ENCODE results near the gene EFHC2.

The EFHC2 gene

DNA sequence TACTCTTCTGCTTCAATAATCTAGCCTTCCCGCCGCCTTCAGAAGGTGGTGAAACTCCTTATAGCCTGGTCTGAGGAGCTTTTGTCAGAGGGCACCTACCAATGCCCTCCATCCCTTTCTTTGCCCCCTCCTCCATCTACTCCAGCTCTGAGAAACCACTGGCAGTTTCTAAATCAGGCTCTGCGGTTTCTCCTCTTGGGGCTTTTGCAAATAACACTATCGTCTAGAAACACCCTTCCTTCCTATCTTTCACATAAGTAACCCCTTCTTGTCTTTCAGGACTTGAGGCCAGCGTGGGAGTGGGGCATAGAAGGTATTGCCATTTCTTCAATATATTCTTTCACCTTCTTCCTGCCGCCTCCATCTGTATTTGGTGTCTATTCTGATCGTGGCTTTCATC is 1.2 kb upstream of the EFHC2 start:
- in situ Hi-C loops (cut with MboI; ENCODE audit: low pct_unique_long_range_greater_than_20kb, low sequenced_read_pairs, unreplicated experiment): no loop called here
- TF ChIP-seq, protein P1, sequence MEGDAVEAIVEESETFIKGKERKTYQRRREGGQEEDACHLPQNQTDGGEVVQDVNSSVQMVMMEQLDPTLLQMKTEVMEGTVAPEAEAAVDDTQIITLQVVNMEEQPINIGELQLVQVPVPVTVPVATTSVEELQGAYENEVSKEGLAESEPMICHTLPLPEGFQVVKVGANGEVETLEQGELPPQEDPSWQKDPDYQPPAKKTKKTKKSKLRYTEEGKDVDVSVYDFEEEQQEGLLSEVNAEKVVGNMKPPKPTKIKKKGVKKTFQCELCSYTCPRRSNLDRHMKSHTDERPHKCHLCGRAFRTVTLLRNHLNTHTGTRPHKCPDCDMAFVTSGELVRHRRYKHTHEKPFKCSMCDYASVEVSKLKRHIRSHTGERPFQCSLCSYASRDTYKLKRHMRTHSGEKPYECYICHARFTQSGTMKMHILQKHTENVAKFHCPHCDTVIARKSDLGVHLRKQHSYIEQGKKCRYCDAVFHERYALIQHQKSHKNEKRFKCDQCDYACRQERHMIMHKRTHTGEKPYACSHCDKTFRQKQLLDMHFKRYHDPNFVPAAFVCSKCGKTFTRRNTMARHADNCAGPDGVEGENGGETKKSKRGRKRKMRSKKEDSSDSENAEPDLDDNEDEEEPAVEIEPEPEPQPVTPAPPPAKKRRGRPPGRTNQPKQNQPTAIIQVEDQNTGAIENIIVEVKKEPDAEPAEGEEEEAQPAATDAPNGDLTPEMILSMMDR (IDR thresholded peaks at IDR 0.05; ENCODE audit: extremely low read depth, insufficient read depth, missing control alignments): no peak
- DNase-seq (ENCODE audit: low spot score): no peak

DNA sequence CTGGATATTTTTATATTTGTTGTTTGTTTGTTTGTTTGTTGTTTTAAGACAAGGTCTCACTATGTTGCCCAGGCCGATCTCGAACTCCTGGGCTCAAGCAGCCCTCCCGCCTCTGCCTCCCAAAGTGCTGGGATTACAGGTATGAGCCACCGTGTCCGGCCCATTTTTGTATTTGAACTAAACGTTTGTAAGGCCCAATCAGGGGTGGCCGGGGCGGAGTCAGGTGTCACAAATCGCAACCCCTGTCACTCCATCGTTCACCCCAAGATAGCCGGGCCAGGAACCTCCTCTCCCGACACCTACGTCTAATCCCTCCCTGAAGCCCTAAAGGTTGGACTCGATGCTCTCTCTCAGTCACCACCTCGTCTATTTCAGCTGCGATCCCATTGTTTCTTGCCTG is 722 bp upstream of the EFHC2 start:
- in situ Hi-C loops (cut with MboI; ENCODE audit: low pct_unique_long_range_greater_than_20kb, low sequenced_read_pairs, unreplicated experiment): no loop called here
- DNase-seq (ENCODE audit: low spot score): no peak
- TF ChIP-seq, protein P1 (IDR thresholded peaks at IDR 0.05; ENCODE audit: extremely low read depth, insufficient read depth, missing control alignments): no peak

DNA sequence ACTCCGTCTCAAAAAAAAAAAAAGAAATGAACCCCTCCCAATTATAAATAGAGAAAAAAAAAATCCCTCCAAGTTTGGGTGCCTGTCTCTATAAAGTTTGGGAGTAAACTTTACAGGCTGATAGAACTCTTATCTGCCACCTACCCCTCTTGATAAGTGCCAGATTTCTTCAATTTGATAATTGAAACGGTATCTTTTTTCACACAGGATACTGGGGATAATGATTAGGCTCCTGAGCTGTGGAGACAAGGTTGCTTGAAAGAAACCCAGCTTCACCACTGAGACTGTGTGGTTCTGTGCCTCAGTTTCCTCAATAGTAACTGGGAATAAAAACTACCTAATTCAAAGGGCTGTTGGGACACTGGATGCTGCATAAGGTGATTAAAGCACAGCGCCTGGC is 606 bp downstream of the EFHC2 start:
- no peak for DNase-seq (ENCODE audit: low spot score)
- in situ Hi-C loops (cut with MboI; ENCODE audit: low pct_unique_long_range_greater_than_20kb, low sequenced_read_pairs, unreplicated experiment): no loop called here
- TF ChIP-seq, protein P1 (IDR thresholded peaks at IDR 0.05; ENCODE audit: extremely low read depth, insufficient read depth, missing control alignments): no peak

DNA sequence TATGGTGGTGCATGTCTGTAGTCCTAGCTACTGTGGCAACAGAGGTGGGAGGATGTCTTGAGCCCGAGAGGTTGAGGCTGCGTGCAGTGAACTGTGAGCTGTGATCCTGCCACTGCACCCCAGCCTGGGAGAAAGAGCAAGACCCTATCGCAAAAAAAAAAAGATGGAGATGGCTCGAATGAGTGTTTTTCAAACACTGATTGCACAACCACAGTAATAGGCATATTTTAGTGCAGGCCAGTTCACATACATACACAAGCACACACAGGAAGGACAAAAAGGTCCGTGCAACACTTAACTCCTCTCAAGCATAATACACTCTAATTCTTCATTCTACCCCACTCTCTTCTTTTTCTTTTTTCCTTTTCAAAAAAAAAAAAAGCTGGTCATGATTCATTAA is 5.1 kb downstream of the EFHC2 start:
- DNase-seq (ENCODE audit: low spot score): no peak
- in situ Hi-C loops (cut with MboI; ENCODE audit: low pct_unique_long_range_greater_than_20kb, low sequenced_read_pairs, unreplicated experiment): no loop called here
- TF ChIP-seq, protein P1 (IDR thresholded peaks at IDR 0.05; ENCODE audit: extremely low read depth, insufficient read depth, missing control alignments): no peak

DNA sequence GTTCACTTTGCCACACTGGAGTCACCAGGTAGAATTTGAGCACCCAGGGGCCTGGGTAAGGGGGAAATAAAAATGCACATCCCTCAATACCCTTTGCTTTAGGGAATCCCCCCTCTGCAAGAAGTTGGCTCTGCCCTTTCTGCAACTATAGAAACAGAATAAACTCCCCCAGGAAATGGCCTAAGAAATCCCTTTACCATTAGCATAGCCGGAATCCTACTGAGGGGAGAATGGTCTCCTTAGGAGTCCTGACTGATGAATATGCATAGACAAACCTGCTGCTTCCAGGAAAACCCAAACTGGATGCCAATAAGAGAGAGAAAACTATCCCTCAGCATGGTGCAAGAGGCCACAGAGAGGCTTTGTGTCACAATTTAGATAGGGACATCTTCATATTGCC is 11.0 kb downstream of the EFHC2 start:
- no peak for DNase-seq (ENCODE audit: low spot score)
- in situ Hi-C loops (cut with MboI; ENCODE audit: low pct_unique_long_range_greater_than_20kb, low sequenced_read_pairs, unreplicated experiment): no loop called here
- TF ChIP-seq, protein P1 (IDR thresholded peaks at IDR 0.05; ENCODE audit: extremely low read depth, insufficient read depth, missing control alignments): no peak

DNA sequence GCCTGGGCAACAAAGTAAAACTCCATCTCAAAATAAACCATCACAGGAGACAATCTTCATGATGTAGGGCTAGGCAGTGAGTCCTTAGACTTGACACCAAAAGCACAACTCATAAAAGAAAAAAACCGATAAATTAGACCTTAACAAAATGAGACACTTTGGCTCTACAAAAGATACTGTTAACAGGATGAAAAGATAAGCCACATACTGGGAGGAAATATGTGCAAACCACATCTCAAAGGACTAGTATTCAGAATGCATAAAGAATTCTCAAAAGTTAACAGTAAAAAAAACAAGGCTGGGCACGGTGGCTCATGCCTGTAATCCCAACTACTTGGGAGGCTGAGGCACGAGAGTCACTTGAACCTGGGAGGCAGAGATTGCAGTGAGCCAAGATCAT is 13.2 kb downstream of the EFHC2 start:
- no peak for DNase-seq (ENCODE audit: low spot score)
- TF ChIP-seq, protein P1 (IDR thresholded peaks at IDR 0.05; ENCODE audit: extremely low read depth, insufficient read depth, missing control alignments): no peak
- in situ Hi-C loops (cut with MboI; ENCODE audit: low pct_unique_long_range_greater_than_20kb, low sequenced_read_pairs, unreplicated experiment): no loop called here

DNA sequence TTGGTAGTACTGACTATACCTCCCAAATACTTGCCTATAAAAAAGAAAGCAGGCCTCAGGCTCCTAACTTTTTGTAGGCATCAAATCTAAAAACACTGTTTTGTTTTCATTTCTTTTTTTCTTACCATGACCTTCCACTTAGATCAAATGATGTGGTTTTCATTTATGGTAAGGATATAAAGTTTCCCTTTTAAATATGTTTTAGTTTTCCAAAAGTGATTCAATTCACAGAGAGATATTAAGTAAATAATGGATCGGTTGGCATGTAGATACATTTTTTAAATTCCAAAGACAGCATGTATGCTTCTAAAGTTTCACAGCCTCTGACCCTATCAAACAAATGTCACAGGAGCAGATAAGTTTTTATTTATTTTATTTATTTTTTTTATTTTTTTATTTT is 23.9 kb downstream of the EFHC2 start:
- TF ChIP-seq, protein P1 (IDR thresholded peaks at IDR 0.05; ENCODE audit: extremely low read depth, insufficient read depth, missing control alignments): no peak
- in situ Hi-C loops (cut with MboI; ENCODE audit: low pct_unique_long_range_greater_than_20kb, low sequenced_read_pairs, unreplicated experiment): no loop called here
- no peak for DNase-seq (ENCODE audit: low spot score)
